Hypothalamus (tissue), 51 donors: ENCODE measurements around the gene PDLIM1.

ENCODE experiments used
- DNase-seq, 51 donors: peaks; one replicate each; lab custom pipeline; 2025; lab: John Stamatoyannopoulos, UW

The PDLIM1 gene

GRCh38 chr10:95289003-95289920 is 1.5 kb downstream of the PDLIM1 start:
- DNase-seq = no peak

GRCh38 chr10:95288303-95288702 is 2.5 kb downstream of the PDLIM1 start:
- no peak for DNase-seq

- DNase-seq = no peak
Observed at GRCh38 chr10:95287281-95287680, 3.5 kb downstream of the PDLIM1 start.

- no peak for DNase-seq
Observed at GRCh38 chr10:95286707-95287106, 4.1 kb downstream of the PDLIM1 start.

- no peak for DNase-seq
Observed at GRCh38 chr10:95285556-95285955, 5.2 kb downstream of the PDLIM1 start.

- DNase-seq = no peak
Observed at GRCh38 chr10:95284807-95285206, 6.0 kb downstream of the PDLIM1 start.

- DNase-seq = no peak
Observed at GRCh38 chr10:95282107-95282506, 8.7 kb downstream of the PDLIM1 start.

- no peak for DNase-seq
Observed at GRCh38 chr10:95281206-95281605, 9.6 kb downstream of the PDLIM1 start.

GRCh38 chr10:95280637-95281036 is 10.2 kb downstream of the PDLIM1 start:
- no peak for DNase-seq

- no peak for DNase-seq
Observed at GRCh38 chr10:95279042-95279820, 11.6 kb downstream of the PDLIM1 start.

GRCh38 chr10:95278061-95278988 is 12.5 kb downstream of the PDLIM1 start:
- no peak for DNase-seq

GRCh38 chr10:95277614-95278013 is 13.2 kb downstream of the PDLIM1 start:
- DNase-seq = no peak

- DNase-seq = no peak
Observed at GRCh38 chr10:95277201-95277570, 13.6 kb downstream of the PDLIM1 start.

- DNase-seq = no peak
Observed at GRCh38 chr10:95276367-95277200, 14.2 kb downstream of the PDLIM1 start.

GRCh38 chr10:95275726-95276366 is 15.0 kb downstream of the PDLIM1 start:
- DNase-seq = no peak

GRCh38 chr10:95273393-95274312 is 17.1 kb downstream of the PDLIM1 start:
- no peak for DNase-seq

- no peak for DNase-seq
Observed at GRCh38 chr10:95268438-95268837, 22.4 kb downstream of the PDLIM1 start.

GRCh38 chr10:95267251-95267650 is 23.6 kb downstream of the PDLIM1 start:
- DNase-seq = no peak
